Muscle of leg (tissue), 11 donors: ENCODE measurements around the gene HTR4. TPM values are rescaled to one million over a fixed set of nuclear protein-coding genes. Genes with fewer than 3 reads are reported as not detected.
A peak's percentile ranks its signal among the peaks of the same experiment; 100 is the strongest.

Experiments used
- DNase-seq: peaks from one replicate; pipeline ENCODE4 v3.0.0; 2013
- H3K27ac ChIP-seq: one replicate; pipeline ENCODE4 v1.5.1; 2013; ENCODE audit warnings: mild to moderate bottlenecking, low read length, control low read depth
- H3K27me3 ChIP-seq: one replicate; pipeline ENCODE4 v1.6.1; 2013; ENCODE audit warnings: low read length; ENCODE audit not compliant: control insufficient read depth, insufficient read depth
- H3K36me3 ChIP-seq: one replicate; pipeline ENCODE4 v1.6.1; 2013; ENCODE audit warnings: low read length; ENCODE audit not compliant: control insufficient read depth, insufficient read depth
- H3K4me1 ChIP-seq: one replicate; pipeline ENCODE4 v1.6.1; 2013; ENCODE audit warnings: low read length; ENCODE audit not compliant: control insufficient read depth, insufficient read depth
- H3K4me3 ChIP-seq: one replicate; pipeline ENCODE4 v1.5.1; 2013; ENCODE audit warnings: low read length, control low read depth
- H3K9me3 ChIP-seq: replicated peaks from 2 replicates; pipeline ENCODE4 v1.6.1; 2013; ENCODE audit warnings: low read depth, low read length; ENCODE audit not compliant: control insufficient read depth
- WGBS: methylation state at CpG from one replicate; pipeline ENCODE4 v1.1.5; 2013; ENCODE audit warnings: missing lambda C conversion rate; ENCODE audit not compliant: insufficient coverage; 5-methylcytosine and 5-hydroxymethylcytosine counted together
- polyA plus RNA-seq, 8 donors: library from polyadenylated mRNA; unstranded; fragments of 120-200 nt; gene quantifications; one replicate each; pipeline versions ENCODE4 v1.2.1 to v1.2.3, GENCODE V29; 2013; ENCODE audit warnings: inconsistent platforms in 1 of 8, low replicate concordance in 1 of 8; ENCODE audit not compliant: insufficient read length in 8 of 8, insufficient read depth in 1 of 8
- total RNA-seq: library from RNA; stranded (reverse); fragments of 120-200 nt; gene quantifications from one replicate; pipeline ENCODE4 v1.2.4, GENCODE V29; 2013

HTR4 gene
- total and polyA plus RNA-seq, 9 donors = 0.07 TPM; not detected in 8

- Histone ChIP-seq H3K4me1 (no peaks in the 10 kb centered on the region), H3K9me3 (no peaks in the 10 kb centered on the region), H3K27ac (no peak overlapping the region), H3K4me3 (no peak overlapping the region), H3K36me3 (no peaks in the 10 kb centered on the region), H3K27me3 (peaks cover 3% of the 10 kb centered on the region)
- DNase-seq = no peak
- 93% methylated on average over 2 of the region's 3 CpGs for WGBS
Observed at GRCh38 chr5:148486456-148486855, 167.9 kb downstream of the HTR4 start.

- no peak overlapping the region for H3K4me3 ChIP-seq
Observed at GRCh38 chr5:148484651-148485050, 169.7 kb downstream of the HTR4 start.

GRCh38 chr5:148483750-148484149 is 170.6 kb downstream of the HTR4 start:
- no CpG with 5 or more reads among the region's 3 CpGs for WGBS
- no peak overlapping the region for H3K27ac ChIP-seq
- peaks cover 6% of the 10 kb centered on the region for H3K27me3 ChIP-seq
- no peaks in the 10 kb centered on the region for H3K4me1 ChIP-seq
- H3K9me3 ChIP-seq = no peaks in the 10 kb centered on the region
- H3K4me3 ChIP-seq = no peak overlapping the region
- H3K36me3 ChIP-seq = no peaks in the 10 kb centered on the region
- DNase-seq = no peak

More at GRCh38 chr5:148484651-148485050, 169.7 kb downstream of the HTR4 start:
- Histone ChIP-seq H3K9me3 (no peaks in the 10 kb centered on the region), H3K27ac (no peak overlapping the region), H3K36me3 (no peaks in the 10 kb centered on the region), H3K27me3 (peaks cover 3% of the 10 kb centered on the region), H3K4me1 (no peaks in the 10 kb centered on the region)
- DNase-seq = no peak

DNA sequence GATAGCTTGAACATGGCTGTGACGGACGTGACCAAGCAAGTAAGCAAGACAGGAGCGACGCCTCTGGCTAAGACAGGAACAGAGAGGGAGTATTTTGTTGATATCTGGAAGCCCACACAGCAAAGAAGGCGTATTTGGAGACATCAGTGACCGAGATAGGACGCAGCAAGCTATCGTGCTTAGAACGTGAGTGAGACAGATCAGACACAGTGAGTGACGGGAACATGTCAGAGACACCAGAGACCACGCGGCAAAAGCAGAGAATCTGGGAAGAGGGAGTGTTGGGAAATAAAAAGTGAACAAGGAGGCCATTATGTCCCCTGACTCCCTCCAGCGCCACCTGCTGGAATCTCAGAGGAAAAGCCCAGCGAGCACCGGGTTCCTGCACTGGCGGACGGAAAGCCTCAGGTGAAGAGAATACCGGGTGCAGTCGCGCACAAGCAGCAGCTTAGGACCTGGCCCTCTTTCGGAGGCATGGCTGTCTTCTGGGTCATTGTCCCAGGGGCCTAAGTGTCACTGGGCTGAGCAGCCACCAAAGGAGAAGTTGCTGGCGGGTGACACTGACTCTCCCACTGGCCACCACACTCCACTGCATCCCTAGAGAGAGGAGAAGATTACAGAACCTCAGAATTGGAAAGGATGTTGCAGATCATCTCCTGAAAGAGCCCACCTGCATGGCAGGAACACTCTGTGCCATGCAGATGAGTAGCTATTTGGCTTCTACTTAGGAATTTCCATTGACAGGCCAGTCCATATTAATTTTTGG is 171.4 kb downstream of the HTR4 start:
- Histone ChIP-seq H3K36me3 (no peaks in the 10 kb centered on the region), H3K4me3 (no peak overlapping the region), H3K9me3 (no peaks in the 10 kb centered on the region), H3K27me3 (peaks cover 6% of the 10 kb centered on the region), H3K4me1 (no peaks in the 10 kb centered on the region), H3K27ac (no peak overlapping the region)
- peak; percentile 22 for DNase-seq
- 47% methylated on average over 18 of the region's 22 CpGs for WGBS

DNA sequence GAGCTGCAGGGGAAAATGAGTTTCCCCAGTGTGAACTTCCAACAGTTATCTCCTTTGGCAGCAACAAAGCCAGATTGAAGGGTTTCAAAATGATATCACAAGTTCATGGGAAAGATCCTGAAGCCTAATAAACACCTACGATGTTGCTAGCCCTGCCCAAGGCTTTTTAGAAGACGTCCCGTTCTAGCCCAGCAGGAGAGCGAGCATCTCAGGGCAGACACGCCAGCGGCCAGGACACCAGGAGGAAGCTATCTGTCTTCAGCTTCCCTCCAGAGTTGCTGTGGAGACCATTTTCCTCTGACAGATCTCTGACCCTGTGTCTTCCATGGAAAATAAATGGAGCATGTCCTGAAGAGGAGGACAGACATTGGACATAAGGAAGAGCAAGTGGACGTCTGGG is 172.1 kb downstream of the HTR4 start:
- Histone ChIP-seq H3K4me3 (no peak overlapping the region), H3K36me3 (no peaks in the 10 kb centered on the region), H3K27ac (no peak overlapping the region), H3K9me3 (no peaks in the 10 kb centered on the region), H3K4me1 (no peaks in the 10 kb centered on the region), H3K27me3 (peaks cover 6% of the 10 kb centered on the region)
- WGBS = 83% methylated on average over 7 of the region's 7 CpGs
- no peak for DNase-seq

DNA sequence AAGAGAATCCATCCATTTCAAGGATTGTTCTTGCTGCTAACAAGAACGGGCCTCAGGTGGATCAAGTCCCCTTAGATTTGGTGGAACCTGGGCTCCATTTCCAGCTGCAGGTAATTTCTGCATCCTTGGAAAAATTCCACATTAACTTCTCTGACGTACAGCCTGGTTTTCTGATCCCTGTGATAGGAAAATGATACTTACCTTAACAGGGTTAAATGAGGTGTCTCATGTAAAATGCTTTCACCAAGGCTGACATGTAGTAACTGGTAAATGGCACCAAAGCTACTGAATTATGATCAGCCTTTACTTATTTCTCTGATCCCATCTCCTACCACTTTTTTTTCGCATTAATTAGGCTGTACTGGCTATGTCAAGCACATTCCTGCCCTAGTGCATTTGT is 176.9 kb downstream of the HTR4 start:
- DNase-seq = no peak
- no peak overlapping the region for H3K4me3 ChIP-seq
- no peaks in the 10 kb centered on the region for H3K36me3 ChIP-seq
- 64% methylated on average over 2 of the region's 3 CpGs for WGBS
- H3K9me3 ChIP-seq = no peaks in the 10 kb centered on the region
- H3K27me3 ChIP-seq = peaks cover 3% of the 10 kb centered on the region
- H3K4me1 ChIP-seq = no peaks in the 10 kb centered on the region
- H3K27ac ChIP-seq = no peak overlapping the region

DNA sequence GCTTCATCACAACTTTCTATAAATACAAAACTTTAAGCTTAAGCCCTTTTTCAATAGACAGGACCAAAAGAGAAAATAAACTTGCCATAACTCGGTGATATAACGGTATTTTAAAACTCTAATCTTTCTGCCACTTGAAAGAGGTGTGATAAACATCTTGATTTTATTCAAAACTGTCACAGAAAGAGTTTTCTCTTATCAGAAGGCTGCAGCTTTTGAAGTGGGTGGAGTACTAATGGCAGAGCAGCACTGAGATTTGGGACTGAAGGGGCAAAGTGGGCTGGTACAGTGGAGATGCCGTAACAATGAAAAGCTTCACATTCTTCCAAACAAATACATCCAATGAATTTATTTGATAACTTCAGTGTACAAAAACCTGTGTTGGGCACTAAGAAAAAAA is 178.0 kb downstream of the HTR4 start:
- Histone ChIP-seq H3K4me1 (no peaks in the 10 kb centered on the region), H3K27me3 (peaks cover 3% of the 10 kb centered on the region), H3K36me3 (no peaks in the 10 kb centered on the region), H3K27ac (no peak overlapping the region), H3K4me3 (no peak overlapping the region), H3K9me3 (no peaks in the 10 kb centered on the region)
- no CpG with 5 or more reads among the region's 3 CpGs for WGBS
- no peak for DNase-seq

DNA sequence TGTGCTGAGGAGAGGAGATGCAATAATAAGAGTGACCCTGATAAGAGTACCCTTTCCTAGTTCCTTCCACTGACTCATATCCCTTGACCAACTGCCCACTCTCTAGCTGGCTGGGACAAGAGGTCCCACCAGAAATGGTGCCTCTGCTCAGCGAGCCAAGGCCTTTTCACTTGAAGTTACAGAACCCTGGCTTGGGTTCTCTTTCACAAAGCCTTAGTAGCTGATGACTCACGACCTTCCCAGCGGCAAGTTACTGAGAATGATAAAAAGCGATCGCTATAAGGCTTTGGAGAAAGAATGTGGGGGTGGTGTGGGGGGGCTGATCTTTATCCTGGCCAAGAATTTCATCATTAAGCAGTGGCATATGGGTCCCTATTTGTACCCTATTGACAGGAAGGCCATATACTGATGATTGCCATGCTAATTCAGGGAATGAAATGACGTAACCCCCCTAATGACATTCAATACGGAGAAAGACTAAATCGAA is 180.3 kb downstream of the HTR4 start:
- Histone ChIP-seq H3K27ac (no peak overlapping the region), H3K27me3 (peaks cover 1% of the 10 kb centered on the region), H3K4me3 (no peak overlapping the region), H3K4me1 (no peaks in the 10 kb centered on the region), H3K36me3 (no peaks in the 10 kb centered on the region), H3K9me3 (no peaks in the 10 kb centered on the region)
- DNase-seq = no peak
- WGBS = 93% methylated on average over 6 of the region's 8 CpGs

DNA sequence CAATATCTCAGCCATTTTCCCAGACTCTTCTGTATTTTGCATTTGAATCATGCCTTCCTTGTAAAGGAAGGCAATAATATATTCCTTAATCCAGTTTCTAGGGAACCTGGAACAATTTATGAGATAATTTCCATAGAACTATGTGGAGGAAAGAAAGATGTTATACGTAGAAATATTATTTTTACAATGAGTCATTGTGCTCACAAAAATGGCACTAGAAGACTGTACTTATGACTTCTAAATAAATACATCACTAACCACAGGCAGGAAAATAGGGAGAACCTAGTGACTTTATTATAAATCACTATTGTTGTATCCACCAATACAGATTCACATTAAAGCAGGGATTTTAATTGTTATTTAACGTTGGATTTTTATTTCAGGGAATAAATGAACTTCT is 182.9 kb downstream of the HTR4 start:
- DNase-seq = no peak
- Histone ChIP-seq H3K9me3 (no peaks in the 10 kb centered on the region), H3K4me3 (no peak overlapping the region), H3K27ac (no peak overlapping the region), H3K36me3 (no peaks in the 10 kb centered on the region), H3K27me3 (no peaks in the 10 kb centered on the region), H3K4me1 (no peaks in the 10 kb centered on the region)
- WGBS = no CpG with 5 or more reads among the region's 2 CpGs

- H3K36me3 ChIP-seq = no peaks in the 10 kb centered on the region
- DNase-seq = peak; percentile 8
- H3K4me3 ChIP-seq = no peak overlapping the region
- no peak overlapping the region for H3K27ac ChIP-seq
- 50% methylated on average over 1 of the region's 4 CpGs for WGBS
- H3K4me1 ChIP-seq = no peaks in the 10 kb centered on the region
- no peaks in the 10 kb centered on the region for H3K9me3 ChIP-seq
- no peaks in the 10 kb centered on the region for H3K27me3 ChIP-seq
Observed at GRCh38 chr5:148469501-148469935, 184.8 kb downstream of the HTR4 start.
